Endothelial cell of umbilical vein (primary cell): ENCODE results near the gene GPHA2.

Source experiments
- POLR2A ChIP-seq: IDR thresholded peaks from 2 replicates; pipeline ENCODE4 v1.6.1; 2012; ENCODE audit warnings: low read depth, mild to moderate bottlenecking, control low read depth, low read length
- POLR2AphosphoS5 ChIP-seq: IDR thresholded peaks from 2 replicates; pipeline ENCODE4 v1.6.1; 2012; ENCODE audit warnings: low read depth, mild to moderate bottlenecking, control low read depth, low read length, moderate library complexity; ENCODE audit not compliant: insufficient read depth
- TF ChIP-seq, protein P1 (sequence below), 2 donors: IDR thresholded peaks; 1 replicate in 1 of 2; 2 replicates in 1 of 2; pipeline ENCODE4 v1.5.1; 2011; ENCODE audit warnings: low read length in 2 of 2, mild to moderate bottlenecking in 2 of 2, moderate library complexity in 2 of 2, control low read depth in 1 of 2, inconsistent platforms in 1 of 2, low read depth in 1 of 2; ENCODE audit not compliant: insufficient read depth in 1 of 2; ENCODE audit errors: extremely low read depth in 1 of 2

GRCh38 chr11:64891880-64892279 lies 43.8 kb downstream of the GPHA2 start:
- TF ChIP-seq POLR2A: no peak
- TF ChIP-seq, protein P1, sequence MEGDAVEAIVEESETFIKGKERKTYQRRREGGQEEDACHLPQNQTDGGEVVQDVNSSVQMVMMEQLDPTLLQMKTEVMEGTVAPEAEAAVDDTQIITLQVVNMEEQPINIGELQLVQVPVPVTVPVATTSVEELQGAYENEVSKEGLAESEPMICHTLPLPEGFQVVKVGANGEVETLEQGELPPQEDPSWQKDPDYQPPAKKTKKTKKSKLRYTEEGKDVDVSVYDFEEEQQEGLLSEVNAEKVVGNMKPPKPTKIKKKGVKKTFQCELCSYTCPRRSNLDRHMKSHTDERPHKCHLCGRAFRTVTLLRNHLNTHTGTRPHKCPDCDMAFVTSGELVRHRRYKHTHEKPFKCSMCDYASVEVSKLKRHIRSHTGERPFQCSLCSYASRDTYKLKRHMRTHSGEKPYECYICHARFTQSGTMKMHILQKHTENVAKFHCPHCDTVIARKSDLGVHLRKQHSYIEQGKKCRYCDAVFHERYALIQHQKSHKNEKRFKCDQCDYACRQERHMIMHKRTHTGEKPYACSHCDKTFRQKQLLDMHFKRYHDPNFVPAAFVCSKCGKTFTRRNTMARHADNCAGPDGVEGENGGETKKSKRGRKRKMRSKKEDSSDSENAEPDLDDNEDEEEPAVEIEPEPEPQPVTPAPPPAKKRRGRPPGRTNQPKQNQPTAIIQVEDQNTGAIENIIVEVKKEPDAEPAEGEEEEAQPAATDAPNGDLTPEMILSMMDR (IDR thresholded peaks at IDR 0.05; ENCODE audit: extremely low read depth in 1 of 2, insufficient read depth in 1 of 2, low read depth in 1 of 2, low read length in 2 of 2): no peak
- no peak for TF ChIP-seq POLR2AphosphoS5
